Choroid plexus epithelial cell (primary cell): Measurements from ENCODE around the gene GFM2.
"Not testable (repeated sequence)": the region's sequence is repeated elsewhere in the genome, so short reads cannot be mapped to it uniquely, and the experiment has no call there.

Source experiments
- DNase-seq: peaks from one replicate; pipeline ENCODE4 v3.0.0-alpha.2; 2010; ENCODE audit warnings: low read depth
- H3K4me3 ChIP-seq: 2 replicates; pipeline ENCODE4 v1.5.1; 2011; ENCODE audit warnings: low read depth, mild to moderate bottlenecking, control low read depth, low read length, moderate library complexity
- TF ChIP-seq, protein P1 (sequence below): conservative IDR thresholded peaks from 2 replicates; pipeline ENCODE4 v1.5.1; 2011; ENCODE audit warnings: low read depth, mild to moderate bottlenecking, control low read depth, inconsistent platforms, low read length, moderate library complexity

GFM2 gene, protein sequence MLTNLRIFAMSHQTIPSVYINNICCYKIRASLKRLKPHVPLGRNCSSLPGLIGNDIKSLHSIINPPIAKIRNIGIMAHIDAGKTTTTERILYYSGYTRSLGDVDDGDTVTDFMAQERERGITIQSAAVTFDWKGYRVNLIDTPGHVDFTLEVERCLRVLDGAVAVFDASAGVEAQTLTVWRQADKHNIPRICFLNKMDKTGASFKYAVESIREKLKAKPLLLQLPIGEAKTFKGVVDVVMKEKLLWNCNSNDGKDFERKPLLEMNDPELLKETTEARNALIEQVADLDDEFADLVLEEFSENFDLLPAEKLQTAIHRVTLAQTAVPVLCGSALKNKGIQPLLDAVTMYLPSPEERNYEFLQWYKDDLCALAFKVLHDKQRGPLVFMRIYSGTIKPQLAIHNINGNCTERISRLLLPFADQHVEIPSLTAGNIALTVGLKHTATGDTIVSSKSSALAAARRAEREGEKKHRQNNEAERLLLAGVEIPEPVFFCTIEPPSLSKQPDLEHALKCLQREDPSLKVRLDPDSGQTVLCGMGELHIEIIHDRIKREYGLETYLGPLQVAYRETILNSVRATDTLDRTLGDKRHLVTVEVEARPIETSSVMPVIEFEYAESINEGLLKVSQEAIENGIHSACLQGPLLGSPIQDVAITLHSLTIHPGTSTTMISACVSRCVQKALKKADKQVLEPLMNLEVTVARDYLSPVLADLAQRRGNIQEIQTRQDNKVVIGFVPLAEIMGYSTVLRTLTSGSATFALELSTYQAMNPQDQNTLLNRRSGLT

DNA sequence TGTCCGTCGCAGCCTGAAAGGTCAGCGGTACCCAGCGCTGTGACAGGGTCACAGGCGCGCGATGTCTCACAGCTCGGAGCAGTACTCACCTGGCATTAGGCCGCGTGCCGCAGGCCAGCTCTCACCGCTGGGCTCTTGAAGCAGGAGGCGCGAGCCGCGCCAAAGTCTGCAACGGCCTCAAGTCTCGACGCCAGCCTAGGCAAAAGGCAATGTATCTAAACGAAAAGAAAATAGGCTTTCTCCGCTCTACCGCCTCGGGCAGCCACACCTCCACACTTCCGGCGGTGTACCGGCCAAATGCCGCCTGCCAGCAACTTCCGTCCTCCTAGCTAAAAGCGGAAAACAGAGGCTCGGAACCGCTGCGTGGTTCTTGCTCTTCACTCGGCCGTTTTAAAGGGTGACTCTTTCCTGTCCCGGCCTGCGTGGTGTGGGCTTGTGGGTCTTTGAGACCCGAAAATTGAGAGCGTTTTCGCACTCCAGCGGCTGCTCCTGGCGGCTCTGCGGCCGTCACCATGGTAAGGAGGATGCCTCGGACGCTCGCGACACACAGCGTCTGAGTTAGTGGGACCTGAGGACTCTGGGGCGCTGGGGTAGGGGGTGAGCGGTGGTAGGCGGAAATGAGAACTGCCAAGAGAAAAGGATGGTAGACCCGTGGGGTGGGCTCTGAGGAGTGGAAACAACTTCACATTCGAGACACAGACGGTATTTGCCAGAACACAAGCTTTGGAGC is at the start of gene GFM2, which contains the start of gene NSA2:
TSS of gene GFM2 (minus strand) at position 269 of the 730 bp plus-strand sequence. CDS start 3,375 bp downstream, outside the sequence.
TSS of gene NSA2 (plus strand) at position 401 of the 730 bp plus-strand sequence. CDS start at position 513, 112 bp downstream.
- DNase-seq: peak; percentile 95

DNA sequence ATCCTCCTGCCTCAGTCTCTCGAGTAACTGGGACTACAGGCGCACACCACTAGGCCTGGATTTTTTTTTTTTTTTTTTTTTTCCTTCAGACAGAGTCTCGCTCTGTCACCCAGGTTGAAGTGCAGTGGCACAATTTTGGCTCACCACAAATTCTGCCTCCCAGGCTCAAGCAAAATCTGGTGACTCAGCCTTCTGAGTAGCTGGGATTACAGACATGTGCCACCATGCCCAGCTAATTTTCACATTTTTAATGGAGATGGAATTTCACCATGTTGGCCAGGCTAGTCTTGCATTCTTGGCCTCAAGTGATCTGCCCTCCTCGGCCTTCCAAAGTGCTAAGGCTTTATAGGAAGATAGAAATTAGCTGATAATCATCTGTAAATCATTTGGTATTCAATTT is 44.0 kb upstream of the GFM2 start:
- no peak overlapping the region for H3K4me3 ChIP-seq
- no peak for DNase-seq
- TF ChIP-seq, protein P1, sequence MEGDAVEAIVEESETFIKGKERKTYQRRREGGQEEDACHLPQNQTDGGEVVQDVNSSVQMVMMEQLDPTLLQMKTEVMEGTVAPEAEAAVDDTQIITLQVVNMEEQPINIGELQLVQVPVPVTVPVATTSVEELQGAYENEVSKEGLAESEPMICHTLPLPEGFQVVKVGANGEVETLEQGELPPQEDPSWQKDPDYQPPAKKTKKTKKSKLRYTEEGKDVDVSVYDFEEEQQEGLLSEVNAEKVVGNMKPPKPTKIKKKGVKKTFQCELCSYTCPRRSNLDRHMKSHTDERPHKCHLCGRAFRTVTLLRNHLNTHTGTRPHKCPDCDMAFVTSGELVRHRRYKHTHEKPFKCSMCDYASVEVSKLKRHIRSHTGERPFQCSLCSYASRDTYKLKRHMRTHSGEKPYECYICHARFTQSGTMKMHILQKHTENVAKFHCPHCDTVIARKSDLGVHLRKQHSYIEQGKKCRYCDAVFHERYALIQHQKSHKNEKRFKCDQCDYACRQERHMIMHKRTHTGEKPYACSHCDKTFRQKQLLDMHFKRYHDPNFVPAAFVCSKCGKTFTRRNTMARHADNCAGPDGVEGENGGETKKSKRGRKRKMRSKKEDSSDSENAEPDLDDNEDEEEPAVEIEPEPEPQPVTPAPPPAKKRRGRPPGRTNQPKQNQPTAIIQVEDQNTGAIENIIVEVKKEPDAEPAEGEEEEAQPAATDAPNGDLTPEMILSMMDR: no peak

More for the DNA sequence above, at the start of gene GFM2, which contains the start of gene NSA2:
- TF ChIP-seq, protein P1: no peak
- peak within 1 kb of the TSS; percentile 98 for H3K4me3 ChIP-seq

DNA sequence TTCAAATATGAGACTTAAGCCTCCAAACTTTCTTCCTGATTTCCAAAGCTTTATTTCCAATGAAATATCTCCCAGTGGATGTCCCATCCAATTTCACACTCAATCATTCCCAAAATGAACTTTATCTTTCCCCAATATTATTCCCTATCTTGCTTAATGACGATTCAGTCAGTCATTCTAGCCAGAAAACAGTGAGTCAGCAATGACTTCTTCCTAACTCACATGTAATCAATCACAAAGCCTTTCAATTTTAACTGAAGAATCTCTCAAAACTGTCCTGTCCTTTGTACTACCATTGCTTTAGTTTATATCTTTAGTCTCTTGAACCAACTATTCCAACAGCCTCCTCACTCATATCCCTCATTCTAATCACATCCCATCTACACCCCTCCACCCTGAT is 35.0 kb upstream of the GFM2 start:
- TF ChIP-seq, protein P1: no peak

DNA sequence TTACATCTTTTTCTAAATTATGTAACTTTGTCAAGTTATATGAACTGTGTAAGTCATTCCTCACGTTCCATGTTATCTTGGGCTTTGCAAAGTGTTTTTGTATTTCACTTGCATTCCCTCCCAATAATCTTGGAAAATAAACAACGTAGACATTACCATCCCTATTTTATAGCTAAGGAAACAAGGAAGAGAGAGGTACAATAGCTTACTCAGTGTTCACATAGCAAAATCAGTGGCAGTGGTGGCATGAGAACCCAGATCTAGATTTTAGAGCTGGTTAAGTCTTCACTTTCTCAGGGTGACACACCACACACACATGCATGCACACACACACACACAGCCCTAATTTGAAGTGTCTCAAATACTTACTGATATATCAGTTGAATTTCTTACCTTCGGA is 34.3 kb upstream of the GFM2 start:
- no peak for DNase-seq
- TF ChIP-seq, protein P1: no peak
- H3K4me3 ChIP-seq: no peak overlapping the region

More for the DNA sequence above, 35.0 kb upstream of the GFM2 start:
- DNase-seq: no peak
- no peak overlapping the region for H3K4me3 ChIP-seq

DNA sequence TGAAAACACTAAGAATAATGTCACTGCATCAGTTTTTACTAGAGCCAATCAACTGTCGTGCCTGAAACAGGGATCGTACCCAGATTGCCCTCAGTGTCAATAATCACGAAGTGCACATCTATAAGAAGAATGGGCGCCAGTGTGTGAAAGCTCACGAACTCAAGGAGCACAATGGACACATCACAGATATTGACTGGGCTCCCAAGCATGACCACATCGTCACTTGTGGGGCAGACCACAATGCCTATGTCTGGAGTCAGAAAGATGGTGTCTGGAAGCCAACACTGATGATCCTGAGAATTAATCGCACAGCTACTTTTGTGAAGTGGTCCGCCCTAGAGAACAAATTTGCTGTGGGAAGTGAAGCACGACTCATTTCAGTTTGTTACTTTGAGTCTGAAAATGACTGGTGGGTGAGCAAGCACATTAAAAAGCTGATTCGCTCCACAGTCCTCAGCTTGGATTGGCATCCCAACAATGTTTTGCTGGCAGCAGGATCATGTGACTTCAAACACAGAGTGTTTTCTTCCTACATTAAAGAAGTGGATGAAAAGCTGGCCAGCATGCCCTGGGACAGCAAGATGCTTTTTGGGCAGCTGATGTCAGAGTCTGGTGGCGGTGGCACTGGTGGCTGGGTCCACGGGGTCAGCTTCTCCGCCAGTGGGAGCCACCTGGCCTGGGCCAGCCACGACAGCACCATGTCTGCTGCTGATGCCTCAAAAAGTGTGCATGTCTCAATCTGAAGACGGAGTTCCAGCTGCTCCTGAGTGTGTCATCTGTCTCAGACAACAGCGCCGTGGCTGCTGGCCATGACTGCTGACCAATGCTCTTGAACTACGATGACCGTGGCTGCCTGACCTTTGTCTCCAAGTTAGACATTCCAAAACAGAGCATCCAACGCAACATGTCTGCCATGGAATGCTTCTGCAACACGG is 32.3 kb upstream of the GFM2 start:
- DNase-seq: peak; percentile 5
- H3K4me3 ChIP-seq: no peak overlapping the region
- TF ChIP-seq, protein P1: no peak

DNA sequence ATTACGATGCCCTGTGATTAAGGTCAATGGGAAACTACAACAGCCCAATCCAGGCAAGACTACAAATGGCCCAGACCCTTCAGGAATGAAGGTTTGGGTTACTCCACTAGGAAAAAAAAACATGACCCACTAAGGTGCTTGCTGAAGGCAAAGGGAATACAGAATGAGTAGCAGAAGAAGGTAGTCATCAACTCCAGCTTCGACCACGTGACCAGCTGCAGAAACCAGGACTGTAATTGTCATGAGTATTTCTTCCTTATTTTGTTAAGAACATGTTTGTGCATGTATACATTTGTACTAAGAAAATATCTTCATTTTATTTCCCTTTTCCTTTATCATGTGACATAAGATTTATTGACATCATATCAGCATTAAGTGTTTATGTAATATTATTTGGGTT is 24.8 kb upstream of the GFM2 start:
- DNase-seq: not testable (repeated sequence)

More for the DNA sequence above, 24.8 kb upstream of the GFM2 start:
- H3K4me3 ChIP-seq: not testable (repeated sequence)
